Bronchial epithelial cell (primary cell): ENCODE measurements around the gene REEP6. TPM values are rescaled to one million over a fixed set of nuclear protein-coding genes. Genes with fewer than 3 reads are reported as not detected.
"Not testable (repeated sequence)": the region's sequence is repeated elsewhere in the genome, so short reads cannot be mapped to it uniquely, and the experiment has no call there.

Source experiments
- DNase-seq: peaks from one replicate; pipeline ENCODE4 v3.0.0-alpha.2; 2010; ENCODE audit warnings: low read depth
- FAIRE-seq: peaks from 2 replicates; lab custom pipeline; 2011; peaks lifted over from hg19 to GRCh38; lab: Jason Lieb, UNC
- H3K27me3 ChIP-seq: 2 replicates; pipeline ENCODE4 v1.5.1; 2011; ENCODE audit warnings: low read length; ENCODE audit not compliant: control insufficient read depth, insufficient read depth
- H3K36me3 ChIP-seq: 2 replicates; pipeline ENCODE4 v1.5.1; 2011; ENCODE audit warnings: low read length; ENCODE audit not compliant: control insufficient read depth, insufficient read depth
- H3K4me3 ChIP-seq: 2 replicates; pipeline ENCODE4 v1.5.1; 2011; ENCODE audit warnings: mild to moderate bottlenecking, low read depth, low read length, control low read depth
- total RNA-seq: library from RNA; depleted of rRNA; stranded (reverse); fragments of >200 nt; gene quantifications from 2 replicates; pipeline ENCODE4 v1.2.1, GENCODE V29; 2014
- TF ChIP-seq, protein P1 (sequence below): IDR thresholded peaks from 2 replicates; pipeline ENCODE4 v1.5.1; 2011; ENCODE audit warnings: mild to moderate bottlenecking, moderate library complexity, low read length, control low read depth, inconsistent platforms; ENCODE audit not compliant: insufficient read depth, severe bottlenecking

The REEP6 gene
- total RNA-seq, 1 donor from 2014 or later: 2.1 TPM

DNA sequence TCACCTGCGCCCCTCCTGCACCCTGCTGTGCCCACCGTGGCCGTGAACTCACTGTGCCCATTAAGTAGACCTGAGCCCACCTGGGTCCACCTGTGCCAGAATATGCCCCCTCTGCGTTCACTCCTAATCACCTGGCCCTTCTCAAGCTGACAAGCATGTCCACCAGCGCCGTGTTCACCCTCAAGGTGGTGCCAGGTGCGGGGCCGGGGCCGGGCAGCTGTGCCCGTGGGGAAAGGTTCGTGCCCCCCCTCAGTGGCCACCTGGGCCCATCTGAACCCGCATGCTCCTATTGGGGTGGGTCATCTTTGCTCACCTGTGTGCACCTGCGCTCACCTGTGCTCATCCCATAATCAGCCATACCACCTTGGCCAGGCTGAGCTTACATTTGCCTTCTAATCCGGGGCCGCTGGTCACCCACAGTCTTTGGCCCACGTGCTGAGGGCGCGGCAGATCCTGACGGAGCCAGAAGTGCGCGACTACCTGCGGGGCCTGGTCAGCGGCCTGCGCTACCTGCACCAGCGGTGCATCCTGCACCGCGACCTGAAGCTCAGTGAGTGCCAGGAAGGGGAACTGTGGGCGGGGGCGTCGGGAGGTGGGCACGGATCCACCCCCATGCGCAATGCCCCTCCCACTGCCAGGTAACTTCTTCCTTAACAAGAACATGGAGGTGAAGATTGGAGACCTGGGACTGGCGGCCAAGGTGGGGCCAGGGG lies 35.2 kb downstream of the REEP6 start:
- H3K27me3 ChIP-seq: peaks cover 14% of the 10 kb centered on the region
- DNase-seq (no peak), FAIRE-seq (no peak)
- no peaks in the 10 kb centered on the region for H3K36me3 ChIP-seq
- TF ChIP-seq, protein P1, sequence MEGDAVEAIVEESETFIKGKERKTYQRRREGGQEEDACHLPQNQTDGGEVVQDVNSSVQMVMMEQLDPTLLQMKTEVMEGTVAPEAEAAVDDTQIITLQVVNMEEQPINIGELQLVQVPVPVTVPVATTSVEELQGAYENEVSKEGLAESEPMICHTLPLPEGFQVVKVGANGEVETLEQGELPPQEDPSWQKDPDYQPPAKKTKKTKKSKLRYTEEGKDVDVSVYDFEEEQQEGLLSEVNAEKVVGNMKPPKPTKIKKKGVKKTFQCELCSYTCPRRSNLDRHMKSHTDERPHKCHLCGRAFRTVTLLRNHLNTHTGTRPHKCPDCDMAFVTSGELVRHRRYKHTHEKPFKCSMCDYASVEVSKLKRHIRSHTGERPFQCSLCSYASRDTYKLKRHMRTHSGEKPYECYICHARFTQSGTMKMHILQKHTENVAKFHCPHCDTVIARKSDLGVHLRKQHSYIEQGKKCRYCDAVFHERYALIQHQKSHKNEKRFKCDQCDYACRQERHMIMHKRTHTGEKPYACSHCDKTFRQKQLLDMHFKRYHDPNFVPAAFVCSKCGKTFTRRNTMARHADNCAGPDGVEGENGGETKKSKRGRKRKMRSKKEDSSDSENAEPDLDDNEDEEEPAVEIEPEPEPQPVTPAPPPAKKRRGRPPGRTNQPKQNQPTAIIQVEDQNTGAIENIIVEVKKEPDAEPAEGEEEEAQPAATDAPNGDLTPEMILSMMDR: no peak
- H3K4me3 ChIP-seq: no peak overlapping the region

DNA sequence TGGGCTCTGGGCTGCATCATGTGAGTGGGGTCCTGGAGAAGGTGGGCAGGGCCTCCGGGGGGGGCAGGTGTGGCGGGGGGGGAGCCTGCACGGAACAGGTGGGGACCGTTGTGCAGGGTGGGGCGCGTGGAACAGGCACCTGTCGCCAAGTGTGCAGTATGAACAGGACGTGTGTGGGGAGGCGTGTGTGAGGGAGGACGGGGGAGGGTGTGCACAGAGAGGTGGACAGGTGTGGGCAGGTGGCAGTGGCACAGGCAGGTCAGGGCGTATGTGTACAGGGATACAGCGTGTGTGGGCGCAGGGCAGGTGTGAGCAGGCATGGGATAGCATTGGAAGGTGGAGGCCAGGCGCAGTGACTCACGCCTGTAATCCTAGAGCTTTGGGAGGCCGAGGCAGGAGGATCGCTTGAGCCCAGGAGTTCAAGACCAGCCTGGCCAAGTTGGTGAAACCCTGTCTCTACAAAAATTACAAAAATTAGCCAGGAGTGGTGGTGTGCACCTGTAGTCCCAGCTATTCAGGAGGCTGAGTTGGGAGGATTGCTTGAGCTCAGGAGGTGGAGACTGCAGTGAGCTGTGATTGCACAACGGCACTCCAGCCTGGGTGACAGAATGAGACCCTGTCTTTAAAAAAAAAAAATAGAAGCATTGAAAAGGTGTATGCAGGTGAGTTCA lies 36.1 kb downstream of the REEP6 start:
- H3K4me3 ChIP-seq: no peak overlapping the region
- FAIRE-seq (no peak), DNase-seq (peak; percentile 48)
- TF ChIP-seq, protein P1: no peak
- no peaks in the 10 kb centered on the region for H3K36me3 ChIP-seq
- peaks cover 14% of the 10 kb centered on the region for H3K27me3 ChIP-seq

DNA sequence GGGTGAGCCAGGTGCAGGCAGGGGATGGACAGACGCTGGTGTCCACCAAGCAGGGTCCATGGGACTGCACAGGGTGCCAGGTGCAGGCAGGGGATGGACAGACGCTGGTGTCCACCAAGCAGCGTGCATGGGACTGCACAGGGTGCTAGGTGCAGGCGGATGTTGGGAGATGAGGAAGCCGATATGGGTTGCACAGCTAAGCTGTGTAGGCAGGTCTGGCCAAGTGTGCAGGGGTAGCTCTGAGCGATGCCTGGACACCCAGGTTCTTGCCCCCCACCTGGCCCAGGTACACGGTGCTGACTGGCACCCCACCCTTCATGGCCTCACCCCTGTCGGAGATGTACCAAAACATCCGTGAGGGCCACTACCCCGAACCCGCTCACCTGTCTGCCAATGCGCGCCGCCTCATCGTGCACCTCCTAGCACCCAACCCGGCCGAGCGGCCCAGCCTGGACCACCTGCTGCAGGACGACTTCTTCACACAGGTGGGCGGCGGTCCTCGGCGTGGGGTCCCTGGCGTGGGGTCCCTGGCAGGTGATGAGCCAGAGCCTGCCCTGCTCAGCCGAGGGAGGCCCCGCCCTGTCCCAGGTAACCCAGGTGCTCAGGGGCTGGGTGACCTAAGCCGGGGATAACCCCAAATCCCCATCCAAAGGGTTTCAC lies 36.8 kb downstream of the REEP6 start:
- TF ChIP-seq, protein P1: no peak
- peaks cover 12% of the 10 kb centered on the region for H3K27me3 ChIP-seq
- no peak for FAIRE-seq
- no peak for DNase-seq
- H3K36me3 ChIP-seq: no peaks in the 10 kb centered on the region
- no peak overlapping the region for H3K4me3 ChIP-seq

DNA sequence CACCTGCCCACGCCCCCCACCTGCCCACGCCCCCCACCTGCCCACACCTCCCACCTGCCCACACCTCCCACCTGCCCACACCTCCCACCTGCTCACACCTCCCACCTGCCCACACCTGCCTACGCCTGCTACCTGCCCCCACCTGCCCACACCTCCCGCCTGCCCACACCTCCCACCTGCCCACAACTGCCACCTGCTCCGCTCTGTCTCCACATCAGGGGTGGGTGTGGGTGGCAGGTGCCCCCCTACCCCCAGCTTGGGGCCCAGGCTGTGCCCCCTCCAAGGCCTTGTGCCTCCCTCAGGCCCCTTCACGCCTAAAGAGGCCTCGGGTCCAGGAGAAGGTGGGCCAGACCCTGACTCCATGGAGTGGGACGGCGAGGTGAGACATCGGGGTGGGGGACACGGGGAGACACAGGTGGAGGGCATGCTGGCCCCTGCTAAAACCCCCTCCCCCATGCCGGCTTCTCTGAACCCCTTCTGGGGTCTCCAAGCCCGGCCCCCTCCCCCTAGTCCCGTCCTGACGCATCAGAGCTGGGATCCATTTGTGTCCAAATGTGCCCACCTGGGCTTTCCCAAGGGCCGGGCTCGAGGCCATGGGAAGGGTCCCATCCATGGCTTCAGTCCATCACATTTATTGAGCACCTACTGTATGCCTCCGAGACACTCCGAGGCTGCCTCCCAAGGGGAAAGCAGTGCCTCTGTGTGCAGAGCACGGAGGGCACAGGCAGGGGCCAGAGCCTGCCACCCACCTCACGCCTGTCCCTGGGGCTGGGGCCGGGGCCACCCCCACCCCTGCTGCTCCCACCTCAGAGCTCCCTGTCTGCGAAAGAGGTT lies 37.8 kb downstream of the REEP6 start:
- no peak overlapping the region for H3K4me3 ChIP-seq
- DNase-seq (no peak), FAIRE-seq (no peak)
- H3K27me3 ChIP-seq: peaks cover 8% of the 10 kb centered on the region
- no peaks in the 10 kb centered on the region for H3K36me3 ChIP-seq
- TF ChIP-seq, protein P1: no peak

DNA sequence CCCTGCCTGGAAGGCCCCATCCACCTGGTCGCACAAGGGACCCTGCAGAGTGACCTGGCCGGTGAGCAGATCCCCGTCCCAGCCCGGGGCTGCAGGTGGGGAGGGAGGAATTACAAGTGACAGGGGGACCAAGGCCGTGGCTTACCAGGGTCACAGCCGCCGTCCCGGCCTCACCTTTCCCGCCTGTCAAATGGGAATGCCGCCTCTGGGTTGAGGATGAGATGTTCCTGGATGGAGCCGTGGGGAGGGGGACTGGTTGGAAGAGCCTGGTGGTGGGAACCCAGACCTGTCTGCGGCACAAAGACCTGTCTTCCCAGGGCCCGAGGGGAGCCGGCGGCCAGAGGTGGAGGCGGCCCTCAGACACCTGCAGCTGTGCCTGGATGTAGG lies 38.4 kb downstream of the REEP6 start:
- DNase-seq (no peak), FAIRE-seq (no peak)
- Histone ChIP-seq H3K36me3 (no peaks in the 10 kb centered on the region), H3K4me3 (no peak overlapping the region), H3K27me3 (peaks cover 5% of the 10 kb centered on the region)
- TF ChIP-seq, protein P1: no peak

DNA sequence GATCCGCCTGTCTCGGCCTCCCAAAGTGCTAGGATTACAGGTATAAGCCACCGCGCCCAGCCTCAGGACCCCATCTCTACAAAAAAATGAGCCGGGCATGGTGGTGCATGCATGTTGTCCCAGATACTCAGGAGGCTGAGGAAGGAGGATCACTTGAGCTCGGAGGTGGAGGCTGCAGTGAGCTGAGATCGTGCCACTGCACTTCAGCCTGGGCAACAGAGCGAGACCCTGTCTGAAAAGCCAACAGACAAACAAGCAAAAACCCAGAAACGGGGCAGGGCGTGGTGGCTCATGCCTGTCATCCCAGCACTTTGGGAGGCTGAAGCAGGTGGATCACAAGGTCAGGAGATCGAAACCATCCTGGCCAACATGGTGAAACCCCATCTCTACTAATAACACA lies 39.9 kb downstream of the REEP6 start:
- not testable (repeated sequence) for FAIRE-seq, DNase-seq, H3K4me3 ChIP-seq, H3K27me3 ChIP-seq, H3K36me3 ChIP-seq
